Measurements from ENCODE around the gene ULK4. TPM values are rescaled to one million over a fixed set of nuclear protein-coding genes. Genes with fewer than 3 reads are reported as not detected.
"Not testable (repeated sequence)": the region's sequence is repeated elsewhere in the genome, so short reads cannot be mapped to it uniquely, and the experiment has no call there.

ULK4 gene
- total RNA-seq, 1 donor from 2014 or later, result 9.1 TPM

DNA sequence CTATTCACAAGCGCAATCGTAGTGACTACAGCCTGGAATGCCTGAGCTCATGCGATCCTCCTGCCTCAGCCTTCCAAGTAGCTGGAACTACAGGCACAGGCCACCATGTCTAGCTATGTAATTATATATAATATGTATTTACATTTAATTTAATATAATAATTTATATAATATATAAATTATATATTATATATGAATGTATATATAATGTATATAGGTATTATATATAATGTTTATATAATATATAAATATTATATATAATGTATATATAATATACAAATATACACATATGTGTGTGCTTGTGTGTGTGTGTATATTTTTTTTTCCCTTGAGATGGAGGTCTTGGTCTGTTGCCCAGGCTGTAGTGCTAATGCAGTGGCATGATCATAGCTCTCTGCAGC, 27.6 kb upstream of the ULK4 start:
- Mint-ChIP-seq H3K27ac (ENCODE audit: unreplicated experiment) (no peak overlapping the region), H3K36me3 (ENCODE audit: unreplicated experiment) (no peaks in the 10 kb centered on the region)

DNA sequence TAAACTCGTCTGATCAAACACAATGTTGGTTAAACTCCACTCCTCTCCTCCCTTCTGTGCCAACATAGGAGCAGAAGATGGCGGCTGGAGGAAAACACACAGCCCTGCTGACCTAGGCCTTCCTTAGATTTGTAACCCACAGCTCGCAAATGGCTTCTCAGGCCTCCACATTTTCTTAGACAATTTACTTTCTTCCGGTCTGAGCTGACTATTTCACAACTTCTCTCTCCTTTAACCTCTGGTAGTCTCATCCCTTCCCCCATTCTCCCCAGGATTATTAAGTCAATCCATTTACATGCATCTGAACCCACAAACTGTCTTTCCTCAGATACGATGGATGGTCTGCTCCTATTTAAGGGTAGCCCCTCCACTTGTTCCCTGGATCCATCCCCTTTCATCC, 25.7 kb upstream of the ULK4 start:
- TF ChIP-seq, protein P1, sequence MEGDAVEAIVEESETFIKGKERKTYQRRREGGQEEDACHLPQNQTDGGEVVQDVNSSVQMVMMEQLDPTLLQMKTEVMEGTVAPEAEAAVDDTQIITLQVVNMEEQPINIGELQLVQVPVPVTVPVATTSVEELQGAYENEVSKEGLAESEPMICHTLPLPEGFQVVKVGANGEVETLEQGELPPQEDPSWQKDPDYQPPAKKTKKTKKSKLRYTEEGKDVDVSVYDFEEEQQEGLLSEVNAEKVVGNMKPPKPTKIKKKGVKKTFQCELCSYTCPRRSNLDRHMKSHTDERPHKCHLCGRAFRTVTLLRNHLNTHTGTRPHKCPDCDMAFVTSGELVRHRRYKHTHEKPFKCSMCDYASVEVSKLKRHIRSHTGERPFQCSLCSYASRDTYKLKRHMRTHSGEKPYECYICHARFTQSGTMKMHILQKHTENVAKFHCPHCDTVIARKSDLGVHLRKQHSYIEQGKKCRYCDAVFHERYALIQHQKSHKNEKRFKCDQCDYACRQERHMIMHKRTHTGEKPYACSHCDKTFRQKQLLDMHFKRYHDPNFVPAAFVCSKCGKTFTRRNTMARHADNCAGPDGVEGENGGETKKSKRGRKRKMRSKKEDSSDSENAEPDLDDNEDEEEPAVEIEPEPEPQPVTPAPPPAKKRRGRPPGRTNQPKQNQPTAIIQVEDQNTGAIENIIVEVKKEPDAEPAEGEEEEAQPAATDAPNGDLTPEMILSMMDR (IDR thresholded peaks at IDR 0.05), result no peak
- H3K27me3 Mint-ChIP-seq (ENCODE audit: unreplicated experiment), result peaks cover 8% of the 10 kb centered on the region
- no peaks in the 10 kb centered on the region for H3K36me3 Mint-ChIP-seq (ENCODE audit: unreplicated experiment)
- H3K27ac Mint-ChIP-seq (ENCODE audit: unreplicated experiment), result no peak overlapping the region
- H3K4me3 Mint-ChIP-seq (ENCODE audit: unreplicated experiment), result no peak overlapping the region
- no peak for DNase-seq (ENCODE audit: extremely low spot score, unreplicated experiment)
- no peaks in the 10 kb centered on the region for H3K9me3 Mint-ChIP-seq (ENCODE audit: unreplicated experiment)
- H3K4me1 Mint-ChIP-seq (ENCODE audit: unreplicated experiment), result no peaks in the 10 kb centered on the region

More for the DNA sequence above, 27.6 kb upstream of the ULK4 start:
- Mint-ChIP-seq H3K27me3 (ENCODE audit: unreplicated experiment) (peaks cover 9% of the 10 kb centered on the region), H3K4me3 (ENCODE audit: unreplicated experiment) (no peak overlapping the region), H3K9me3 (ENCODE audit: unreplicated experiment) (no peaks in the 10 kb centered on the region), H3K4me1 (ENCODE audit: unreplicated experiment) (no peaks in the 10 kb centered on the region)
- DNase-seq (ENCODE audit: extremely low spot score, unreplicated experiment), result no peak
- TF ChIP-seq, protein P1 (IDR thresholded peaks at IDR 0.05), result no peak

DNA sequence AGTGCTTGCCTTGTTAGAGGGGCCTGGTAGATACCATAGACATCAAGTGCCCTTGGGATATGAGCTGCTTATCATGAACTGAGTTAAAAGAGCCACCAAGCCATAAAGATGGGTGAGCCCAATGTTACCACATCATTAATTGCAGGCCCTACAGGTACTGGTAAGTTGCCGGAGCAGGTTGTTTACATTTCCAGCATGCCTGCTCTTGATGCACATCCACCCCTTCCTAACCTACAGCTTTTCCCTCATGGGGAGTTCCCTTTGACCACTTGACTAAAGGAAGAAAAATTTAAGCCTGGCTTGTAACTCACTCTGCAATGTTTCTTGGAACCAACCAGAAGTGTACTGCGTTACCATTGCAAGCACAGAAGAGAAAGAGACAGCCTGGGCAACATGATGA, 24.7 kb upstream of the ULK4 start:
- no peaks in the 10 kb centered on the region for H3K36me3 Mint-ChIP-seq (ENCODE audit: unreplicated experiment)
- no peak overlapping the region for H3K27ac Mint-ChIP-seq (ENCODE audit: unreplicated experiment)
- no peaks in the 10 kb centered on the region for H3K4me1 Mint-ChIP-seq (ENCODE audit: unreplicated experiment)
- TF ChIP-seq, protein P1 (IDR thresholded peaks at IDR 0.05), result no peak
- H3K4me3 Mint-ChIP-seq (ENCODE audit: unreplicated experiment), result no peak overlapping the region
- H3K27me3 Mint-ChIP-seq (ENCODE audit: unreplicated experiment), result peaks cover 13% of the 10 kb centered on the region
- no peaks in the 10 kb centered on the region for H3K9me3 Mint-ChIP-seq (ENCODE audit: unreplicated experiment)
- no peak for DNase-seq (ENCODE audit: extremely low spot score, unreplicated experiment)

DNA sequence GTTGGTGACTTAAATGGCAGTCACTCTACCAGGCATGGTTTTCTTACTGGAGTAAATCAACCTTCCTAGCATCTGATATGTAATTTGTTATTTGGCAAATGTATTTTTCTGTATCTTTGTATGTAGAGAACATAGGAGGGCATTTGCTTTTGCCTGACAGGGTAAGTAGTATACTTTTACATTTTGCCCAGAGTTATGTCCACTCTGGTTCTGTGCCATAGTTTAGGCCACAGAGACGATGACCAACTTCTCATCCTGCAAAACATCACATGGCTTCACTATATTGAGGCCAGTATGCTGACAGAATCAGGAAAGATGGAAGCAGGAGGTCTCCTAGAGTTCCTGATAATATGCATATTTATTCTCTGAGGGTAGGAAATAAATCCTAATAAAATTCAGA, 23.1 kb upstream of the ULK4 start:
- TF ChIP-seq, protein P1 (IDR thresholded peaks at IDR 0.05), result no peak
- Mint-ChIP-seq H3K4me3 (ENCODE audit: unreplicated experiment) (no peak overlapping the region), H3K27me3 (ENCODE audit: unreplicated experiment) (peaks cover 20% of the 10 kb centered on the region), H3K4me1 (ENCODE audit: unreplicated experiment) (no peaks in the 10 kb centered on the region), H3K27ac (ENCODE audit: unreplicated experiment) (no peak overlapping the region), H3K9me3 (ENCODE audit: unreplicated experiment) (no peaks in the 10 kb centered on the region), H3K36me3 (ENCODE audit: unreplicated experiment) (no peaks in the 10 kb centered on the region)
- DNase-seq (ENCODE audit: extremely low spot score, unreplicated experiment), result no peak

DNA sequence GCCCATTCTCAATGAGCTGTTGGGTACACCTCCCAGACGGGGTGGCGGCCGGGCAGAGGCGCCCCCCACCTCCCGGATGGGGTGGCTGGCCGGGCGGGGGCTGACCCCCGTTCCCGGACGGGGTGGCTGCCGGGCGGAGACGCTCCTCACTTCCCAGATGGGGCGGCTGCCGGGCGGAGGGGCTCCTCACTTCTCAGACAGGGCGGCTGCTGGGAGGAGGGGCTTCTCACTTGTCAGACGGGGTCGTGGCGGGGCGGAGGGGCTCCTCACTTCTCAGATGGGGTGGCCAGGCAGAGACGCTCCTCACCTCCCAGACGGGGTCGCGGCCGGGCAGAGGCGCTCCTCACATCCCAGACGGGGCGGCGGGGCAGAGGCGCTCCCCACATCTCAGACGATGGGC, 21.2 kb upstream of the ULK4 start:
- H3K4me3 Mint-ChIP-seq (ENCODE audit: unreplicated experiment); H3K27ac Mint-ChIP-seq (ENCODE audit: unreplicated experiment); H3K36me3 Mint-ChIP-seq (ENCODE audit: unreplicated experiment); H3K4me1 Mint-ChIP-seq (ENCODE audit: unreplicated experiment); H3K9me3 Mint-ChIP-seq (ENCODE audit: unreplicated experiment); DNase-seq (ENCODE audit: extremely low spot score, unreplicated experiment): not testable (repeated sequence)
- H3K27me3 Mint-ChIP-seq (ENCODE audit: unreplicated experiment), result peaks cover 20% of the 10 kb centered on the region

DNA sequence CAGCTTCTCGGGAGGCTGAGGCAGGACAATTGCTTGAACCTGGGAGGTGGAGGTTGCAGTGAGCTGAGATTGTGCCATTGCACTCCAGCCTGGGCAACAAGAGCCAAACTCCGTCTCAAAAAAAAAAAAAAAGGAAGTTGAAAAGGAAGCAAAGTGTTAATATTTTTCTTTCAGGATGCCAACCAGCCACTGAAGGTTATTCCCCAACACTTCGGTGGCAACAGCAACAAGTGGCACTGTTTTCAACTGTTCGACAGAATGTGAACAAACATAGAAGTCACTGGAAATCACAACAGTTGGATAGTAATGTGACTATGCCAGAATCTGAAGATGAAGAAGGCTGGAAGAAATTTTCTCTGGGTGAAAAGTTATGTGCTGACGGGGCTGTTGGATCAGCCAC, 15.5 kb upstream of the ULK4 start:
- DNase-seq (ENCODE audit: extremely low spot score, unreplicated experiment); H3K4me3 Mint-ChIP-seq (ENCODE audit: unreplicated experiment); H3K9me3 Mint-ChIP-seq (ENCODE audit: unreplicated experiment); H3K4me1 Mint-ChIP-seq (ENCODE audit: unreplicated experiment); H3K27ac Mint-ChIP-seq (ENCODE audit: unreplicated experiment); H3K36me3 Mint-ChIP-seq (ENCODE audit: unreplicated experiment): not testable (repeated sequence)
- H3K27me3 Mint-ChIP-seq (ENCODE audit: unreplicated experiment), result peaks cover 35% of the 10 kb centered on the region

Data from osteocyte (in vitro differentiated cells).